IMR-90 (cell line): ENCODE data around the gene CENPT. TPM values are rescaled to one million over a fixed set of nuclear protein-coding genes. Genes with fewer than 3 reads are reported as not detected.
A peak's percentile ranks its signal among the peaks of the same experiment; 100 is the strongest.

Experiments used
- ATAC-seq: fragments of 200-7000 bp; cut with Tn5 transposase; 2 replicates; pipeline ENCODE4 v1.9.1; 2020; ENCODE audit warnings: low read depth, mild to moderate bottlenecking, moderate library complexity
- BruUV-seq: library from RNA; stranded (reverse); fragments of 400-500 nt; replicated peaks from 2 replicates; lab custom pipeline; 2021; lab: Mats Ljungman, UMichigan
- CTCF ChIA-PET: fragments of 300-600 bp; formaldehyde crosslinking; extraction: SDS; loops from one replicate; lab custom pipeline; 2021; ENCODE audit warnings: antibody characterized with exemption; lab: Yijun Ruan, JAX
- POLR2A ChIA-PET: fragments of 300-600 bp; sonication (Branson Sonifier 250); formaldehyde crosslinking; loops from one replicate; lab custom pipeline; 2022; ENCODE audit warnings: antibody characterized with exemption; ENCODE audit not compliant: unreplicated experiment; lab: Charles Lee
- DNase-seq: peaks from one replicate; pipeline ENCODE4 v3.0.0; 2013
- H2AFZ ChIP-seq: replicated peaks from 2 replicates; pipeline ENCODE3; 2013; ENCODE audit warnings: low read length, mild to moderate bottlenecking; ENCODE audit not compliant: poor library complexity
- H2AK5ac ChIP-seq: 2 replicates; pipeline ENCODE4 v1.6.1; 2013; ENCODE audit warnings: low read depth, low read length, inconsistent platforms
- H2AK9ac ChIP-seq: replicated peaks from 2 replicates; pipeline ENCODE3; 2013; ENCODE audit warnings: mild to moderate bottlenecking, low read depth, low read length, moderate library complexity; ENCODE audit not compliant: poor library complexity
- H2BK120ac ChIP-seq: 2 replicates; pipeline ENCODE4 v1.6.1; 2013; ENCODE audit warnings: low read depth, low read length, inconsistent platforms
- H2BK15ac ChIP-seq: 3 replicates; pipeline ENCODE4 v1.6.1; 2013; ENCODE audit warnings: low read depth, low read length, inconsistent platforms
- H2BK20ac ChIP-seq: 2 replicates; pipeline ENCODE4 v1.6.1; 2013; ENCODE audit warnings: low read depth, mild to moderate bottlenecking, inconsistent platforms, low read length, moderate library complexity
- H2BK5ac ChIP-seq: 2 replicates; pipeline ENCODE4 v1.6.1; 2013; ENCODE audit warnings: mild to moderate bottlenecking, low read depth, low read length, inconsistent platforms; ENCODE audit not compliant: poor library complexity, severe bottlenecking
- H3K14ac ChIP-seq: replicated peaks from 2 replicates; pipeline ENCODE4 v1.6.1; 2013; ENCODE audit warnings: low read depth, low read length, inconsistent platforms
- H3K18ac ChIP-seq: 2 replicates; pipeline ENCODE4 v1.6.1; 2013; ENCODE audit warnings: low read depth, low read length, control low read depth
- H3K23ac ChIP-seq: 2 replicates; pipeline ENCODE4 v1.6.1; 2013; ENCODE audit warnings: low read depth, low read length, inconsistent platforms
- H3K27ac ChIP-seq: 2 replicates; pipeline ENCODE4 v1.5.1; 2013; ENCODE audit warnings: mild to moderate bottlenecking, control low read depth, low read length; ENCODE audit not compliant: insufficient read depth
- H3K27me3 ChIP-seq: 2 replicates; pipeline ENCODE4 v1.6.1; 2013; ENCODE audit warnings: low read length; ENCODE audit not compliant: control insufficient read depth, insufficient read depth
- H3K36me3 ChIP-seq: 2 replicates; pipeline ENCODE4 v1.6.1; 2013; ENCODE audit warnings: low read length, mixed read lengths; ENCODE audit not compliant: control insufficient read depth, insufficient read depth
- H3K4ac ChIP-seq: 2 replicates; pipeline ENCODE4 v1.6.1; 2013; ENCODE audit warnings: low read depth, low read length, inconsistent platforms
- H3K4me1 ChIP-seq: 2 replicates; pipeline ENCODE4 v1.6.1; 2013; ENCODE audit warnings: low read length, mixed read lengths; ENCODE audit not compliant: control insufficient read depth, insufficient read depth
- H3K4me2 ChIP-seq: 2 replicates; pipeline ENCODE4 v1.6.1; 2013; ENCODE audit warnings: low read depth, mild to moderate bottlenecking, control low read depth, low read length, moderate library complexity
- H3K4me3 ChIP-seq: 2 replicates; pipeline ENCODE4 v1.5.1; 2013; ENCODE audit warnings: low read depth, mild to moderate bottlenecking, control low read depth, low read length, moderate library complexity; ENCODE audit not compliant: insufficient read depth
- H3K56ac ChIP-seq: 2 replicates; pipeline ENCODE4 v1.6.1; 2013; ENCODE audit warnings: low read length, inconsistent platforms; ENCODE audit not compliant: insufficient read depth; ENCODE audit errors: extremely low read depth
- H3K79me1 ChIP-seq, 2 experiments: 2 replicates each; pipeline ENCODE4 v1.6.1; 2013; ENCODE audit warnings: low read length in 2 of 2, inconsistent platforms in 1 of 2, low read depth in 1 of 2
- H3K9ac ChIP-seq: 2 replicates; pipeline ENCODE4 v1.6.1; 2013; ENCODE audit warnings: low read depth, low read length, control low read depth
- H3K9me1 ChIP-seq: 2 replicates; pipeline ENCODE4 v1.6.1; 2013; ENCODE audit warnings: low read length, inconsistent platforms; ENCODE audit not compliant: insufficient read depth
- H3K9me3 ChIP-seq: 2 replicates; pipeline ENCODE4 v1.6.1; 2013; ENCODE audit warnings: low read length; ENCODE audit not compliant: control insufficient read depth, insufficient read depth
- H4K20me1 ChIP-seq: 2 replicates; pipeline ENCODE4 v1.6.1; 2013; ENCODE audit warnings: low read length, inconsistent platforms; ENCODE audit not compliant: insufficient read depth
- H4K5ac ChIP-seq: 2 replicates; pipeline ENCODE4 v1.6.1; 2013; ENCODE audit warnings: mild to moderate bottlenecking, low read depth, low read length, control low read depth
- H4K8ac ChIP-seq, 2 experiments: 2 replicates each; pipeline ENCODE4 v1.6.1; 2013; ENCODE audit warnings: low read depth in 2 of 2, low read length in 2 of 2, control low read depth in 1 of 2, inconsistent platforms in 1 of 2
- H4K91ac ChIP-seq: 2 replicates; pipeline ENCODE4 v1.6.1; 2013; ENCODE audit warnings: low read depth, low read length, inconsistent platforms; ENCODE audit not compliant: insufficient read depth
- CEBPB ChIP-seq: IDR thresholded peaks from 2 replicates; pipeline ENCODE4 v1.6.1; 2012; ENCODE audit warnings: low read depth, low read length, improper control_type of control experiment
- CHD1 ChIP-seq: IDR thresholded peaks from 2 replicates; pipeline ENCODE4 v1.6.1; 2012; ENCODE audit warnings: low read depth, low read length, improper control_type of control experiment
- MAFK ChIP-seq: IDR thresholded peaks from 2 replicates; pipeline ENCODE4 v1.6.1; 2012; ENCODE audit warnings: low read depth, low read length, improper control_type of control experiment
- MAZ ChIP-seq: IDR thresholded peaks from 2 replicates; pipeline ENCODE4 v1.6.1; 2012; ENCODE audit warnings: low read depth, mild to moderate bottlenecking, low read length, improper control_type of control experiment, moderate library complexity, borderline replicate concordance
- MXI1 ChIP-seq: IDR thresholded peaks from 2 replicates; pipeline ENCODE4 v1.6.1; 2012; ENCODE audit warnings: low read depth, mild to moderate bottlenecking, low read length, moderate library complexity, borderline replicate concordance
- NFE2L2 ChIP-seq: fragments of 150-350 bp; IDR thresholded peaks from 2 replicates; pipeline ENCODE4 v1.6.1; 2016; ENCODE audit warnings: low read depth, mild to moderate bottlenecking, low read length
- RAD21 ChIP-seq: IDR thresholded peaks from 2 replicates; pipeline ENCODE4 v1.6.1; 2012; ENCODE audit warnings: low read length, improper control_type of control experiment
- SMC3 ChIP-seq: fragments of 150-350 bp; IDR thresholded peaks from 2 replicates; pipeline ENCODE4 v1.6.1; 2016; ENCODE audit warnings: low read depth, mild to moderate bottlenecking, antibody characterized with exemption, low read length, moderate library complexity
- WGBS, 2 experiments: methylation state at CpG; one replicate each; pipeline versions ENCODE4 v1.1.5 to v1.1.7; 2013; ENCODE audit warnings: missing lambda C conversion rate in 2 of 2; ENCODE audit not compliant: insufficient read length in 1 of 2; ENCODE audit errors: extremely low coverage in 2 of 2; 5-methylcytosine and 5-hydroxymethylcytosine counted together
- dilution Hi-C: fragments of 300-500 bp; cut with HindIII; formaldehyde crosslinking; loops from one replicate; pipeline ENCODE4 v1.14.3; 2018; ENCODE audit warnings: low sequenced_read_pairs; ENCODE audit not compliant: unreplicated experiment
- in situ Hi-C: fragments of 300-500 bp; cut with MboI; formaldehyde crosslinking; loops from 3 replicates; pipeline ENCODE4 v1.14.3; 2019; ENCODE audit warnings: low sequenced_read_pairs, inconsistent platforms, mixed read lengths
- intact Hi-C: fragments of 100-400 bp; cut with micrococcal nuclease; formaldehyde crosslinking; loops from 2 replicates; pipeline ENCODE4 v1.10.0; 2022
- polyA plus RNA-seq, 3 experiments: library from polyadenylated mRNA; depleted of rRNA; stranded (reverse); fragments of >200 nt; gene quantifications; 2 replicates each; pipeline ENCODE4 v1.2.3, GENCODE V29; 2012; ENCODE audit warnings: low replicate concordance in 1 of 3
- total RNA-seq: library from RNA; depleted of rRNA; stranded (reverse); fragments of >200 nt; gene quantifications from 2 replicates; pipeline ENCODE4 v1.2.3, GENCODE V29; 2012

The CENPT gene
- total and polyA plus RNA-seq, 2 of the 4 experiments (the other 2 are of a cell fraction), result 33.3 to 83.1 TPM

DNA sequence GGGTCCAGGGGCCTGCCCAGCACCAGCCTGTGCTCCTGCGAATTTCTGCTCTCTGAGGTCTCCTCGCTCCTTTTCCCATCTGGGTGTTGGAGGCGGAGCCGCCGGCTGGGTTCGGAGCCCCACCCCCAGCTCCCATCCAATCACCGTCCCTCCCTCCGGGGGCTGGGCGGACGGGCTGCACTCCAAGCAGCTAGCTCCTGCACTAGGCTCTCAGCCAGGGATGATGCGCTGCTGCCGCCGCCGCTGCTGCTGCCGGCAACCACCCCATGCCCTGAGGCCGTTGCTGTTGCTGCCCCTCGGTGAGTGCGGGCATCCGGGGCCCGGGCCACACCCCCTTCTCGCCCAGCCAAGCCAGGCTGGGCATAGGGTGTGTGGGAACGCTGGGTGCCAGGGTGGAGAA, 37.2 kb upstream of the CENPT start, which contains the start of gene NRN1L:
NRN1L (plus strand) TSS at position 202 of the 400 bp plus-strand sequence; CDS start at position 221, 19 bp downstream.
- in situ Hi-C loops, result no loop called here
- H3K27me3 ChIP-seq, result no peaks in the 10 kb centered on the region
- no peak within 1 kb of the TSS for H2BK15ac ChIP-seq
- no peak within 1 kb of the TSS for H3K14ac ChIP-seq
- H4K91ac ChIP-seq, result no peak within 1 kb of the TSS
- H3K4me1 ChIP-seq, result peaks cover 4% of the 10 kb centered on the region; the same call in 1 of the 2 replicates
- ChIA-PET CTCF (interaction anchor here (0.8 to 1.9 kb wide), 6 partner anchors 10 to 68 kb away, joined by 3 to 14 read pairs (median 4); no protein-coding TSS in a partner anchor), POLR2A (no interaction called here)
- no CpG with 5 or more reads among the region's 22 CpGs for WGBS, 2 experiments
- H3K4me3 ChIP-seq, result no peak within 1 kb of the TSS
- no peak within 1 kb of the TSS for H3K9ac ChIP-seq
- H4K8ac ChIP-seq, result no peak within 1 kb of the TSS
- H2AK5ac ChIP-seq, result no peak within 1 kb of the TSS
- H3K4me2 ChIP-seq, result peak within 1 kb of the TSS; percentile 27; the same call in 1 of the 2 replicates
- no peak within 1 kb of the TSS for H3K56ac ChIP-seq
- H3K27ac ChIP-seq, result no peak within 1 kb of the TSS
- dilution Hi-C loops, result no loop called here
- DNase-seq (peak; percentile 89), ATAC-seq (peak; percentile 98)
- peak within 1 kb of the TSS; percentile 74 for H2AFZ ChIP-seq
- no TSS peak for BruUV-seq
- no peak within 1 kb of the TSS for H4K5ac ChIP-seq
- no peaks in the 10 kb centered on the region for H3K9me1 ChIP-seq
- no peaks in the 10 kb centered on the region for H3K9me3 ChIP-seq
- peaks cover 0 to 5% of the 10 kb centered on the region in 2 experiments; a peak in 2 of 4 replicates for H3K79me1 ChIP-seq
- 0 out of 2 replicates have a peak within 1 kb of the TSS, but pooled peaks have one; percentile 24 for H3K23ac ChIP-seq
- no peak within 1 kb of the TSS for H2BK120ac ChIP-seq
- no peak within 1 kb of the TSS for H2BK20ac ChIP-seq
- TF ChIP-seq MAFK, result no peak
- peak; percentile 65; the same call in 1 of the 2 replicates for TF ChIP-seq MXI1
- peak; percentile 15; the same call in 1 of the 2 replicates for TF ChIP-seq SMC3
- peak; percentile 10; the same call in 1 of the 2 replicates for TF ChIP-seq RAD21
- peak; percentile 88; the same call in 1 of the 2 replicates for TF ChIP-seq MAZ
- no peak for TF ChIP-seq CHD1
- no peak for TF ChIP-seq NFE2L2
- TF ChIP-seq CEBPB, result no peak
- H2BK5ac ChIP-seq, result no peak within 1 kb of the TSS
- no peak within 1 kb of the TSS for H3K4ac ChIP-seq
- H2AK9ac ChIP-seq, result peak within 1 kb of the TSS; percentile 86
- H4K20me1 ChIP-seq, result peaks cover 32% of the 10 kb centered on the region
- peaks cover 46% of the 10 kb centered on the region for H3K36me3 ChIP-seq
- no peak within 1 kb of the TSS for H3K18ac ChIP-seq
- intact Hi-C loops, result loop anchor here (1.0 kb wide), 1 partner anchor 18 kb away; no protein-coding TSS in a partner anchor
